NCI-H187 treated with DMSO at 0.1 percent for 48 hours (cell line): ENCODE data around the gene ARID1B.

Source experiments
- DNase-seq: peaks from one replicate; lab custom pipeline; 2025; lab: John Stamatoyannopoulos, UW

The ARID1B gene

GRCh38 chr6:157076451-157076822 lies 299.3 kb downstream of the ARID1B start:
- DNase-seq, result no peak

- no peak for DNase-seq
Measured at GRCh38 chr6:157077251-157077650, 300.1 kb downstream of the ARID1B start.

GRCh38 chr6:157078326-157078725 lies 301.1 kb downstream of the ARID1B start:
- no peak for DNase-seq

- no peak for DNase-seq
Measured at GRCh38 chr6:157079277-157079676, 302.1 kb downstream of the ARID1B start.

GRCh38 chr6:157079771-157080170 lies 302.6 kb downstream of the ARID1B start:
- no peak for DNase-seq

GRCh38 chr6:157080986-157081391 lies 303.8 kb downstream of the ARID1B start:
- DNase-seq, result peak; percentile 31

GRCh38 chr6:157083343-157083742 lies 306.2 kb downstream of the ARID1B start:
- DNase-seq, result no peak

GRCh38 chr6:157086632-157087031 lies 309.5 kb downstream of the ARID1B start:
- no peak for DNase-seq

GRCh38 chr6:157087974-157088373 lies 310.8 kb downstream of the ARID1B start:
- DNase-seq, result no peak

GRCh38 chr6:157088841-157089240 lies 311.7 kb downstream of the ARID1B start:
- no peak for DNase-seq

GRCh38 chr6:157089258-157089657 lies 312.1 kb downstream of the ARID1B start:
- DNase-seq, result no peak

- no peak for DNase-seq
Measured at GRCh38 chr6:157089851-157090250, 312.7 kb downstream of the ARID1B start.

- DNase-seq, result no peak
Measured at GRCh38 chr6:157090736-157091135, 313.6 kb downstream of the ARID1B start.

GRCh38 chr6:157091243-157091642 lies 314.1 kb downstream of the ARID1B start:
- no peak for DNase-seq

GRCh38 chr6:157091856-157092460 lies 314.8 kb downstream of the ARID1B start:
- DNase-seq, result no peak

GRCh38 chr6:157092736-157093135 lies 315.6 kb downstream of the ARID1B start:
- peak; percentile 90 for DNase-seq

- DNase-seq, result no peak
Measured at GRCh38 chr6:157093536-157093935, 316.4 kb downstream of the ARID1B start.

GRCh38 chr6:157094038-157094437 lies 316.9 kb downstream of the ARID1B start:
- no peak for DNase-seq

GRCh38 chr6:157095084-157095483 lies 317.9 kb downstream of the ARID1B start:
- no peak for DNase-seq

- DNase-seq, result no peak
Measured at GRCh38 chr6:157095569-157095968, 318.4 kb downstream of the ARID1B start.

- no peak for DNase-seq
Measured at GRCh38 chr6:157096105-157096504, 318.9 kb downstream of the ARID1B start.

- no peak for DNase-seq
Measured at GRCh38 chr6:157096522-157096921, 319.3 kb downstream of the ARID1B start.

GRCh38 chr6:157097255-157097955 lies 320.2 kb downstream of the ARID1B start:
- DNase-seq, result no peak

- DNase-seq, result no peak
Measured at GRCh38 chr6:157098999-157099398, 321.8 kb downstream of the ARID1B start.
